Gastrocnemius medialis (tissue), 4 donors: ENCODE data around the gene PLSCR1.

Source experiments
- POLR2A ChIP-seq, 2 donors: fragments of 450-650 bp; IDR thresholded peaks; one replicate each; pipeline ENCODE4 v1.6.1; 2017; ENCODE audit warnings: antibody characterized with exemption in 2 of 2, mild to moderate bottlenecking in 2 of 2, moderate library complexity in 2 of 2
- TF ChIP-seq, protein P1 (sequence below), 5 experiments: fragments of 450-650 bp in 3 of 5; fragments of 200-600 bp in 2 of 5; sonication (generic) in 2 of 5; IDR thresholded peaks in 4 of 5; conservative IDR thresholded peaks in 1 of 5; 1 replicate in 4 of 5; 2 replicates in 1 of 5; pipeline ENCODE4 v1.5.1; 2016 to 2019; ENCODE audit warnings: antibody characterized with exemption in 5 of 5, mild to moderate bottlenecking in 3 of 5, moderate library complexity in 3 of 5

DNA sequence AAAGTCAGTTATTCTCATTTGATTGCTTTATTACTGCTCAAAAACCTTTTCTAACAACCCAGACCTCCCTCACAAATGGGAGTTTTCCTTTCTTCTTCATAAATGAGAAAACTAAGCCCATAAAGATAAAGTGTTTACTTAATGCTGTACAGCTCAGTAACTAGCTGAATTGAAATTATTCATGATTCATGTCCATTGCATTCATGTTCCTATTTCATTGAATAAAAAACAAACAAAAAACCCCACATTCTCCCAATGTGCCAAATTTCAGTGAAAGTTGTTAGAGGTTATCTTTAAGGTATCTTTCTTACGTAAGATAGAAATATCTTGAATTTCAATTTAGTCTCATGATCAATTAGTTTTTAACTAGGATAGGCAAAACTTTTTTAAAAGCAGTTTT lies 77.8 kb downstream of the PLSCR1 start:
- no peak for TF ChIP-seq POLR2A (IDR thresholded peaks at IDR 0.05)
- TF ChIP-seq, protein P1, sequence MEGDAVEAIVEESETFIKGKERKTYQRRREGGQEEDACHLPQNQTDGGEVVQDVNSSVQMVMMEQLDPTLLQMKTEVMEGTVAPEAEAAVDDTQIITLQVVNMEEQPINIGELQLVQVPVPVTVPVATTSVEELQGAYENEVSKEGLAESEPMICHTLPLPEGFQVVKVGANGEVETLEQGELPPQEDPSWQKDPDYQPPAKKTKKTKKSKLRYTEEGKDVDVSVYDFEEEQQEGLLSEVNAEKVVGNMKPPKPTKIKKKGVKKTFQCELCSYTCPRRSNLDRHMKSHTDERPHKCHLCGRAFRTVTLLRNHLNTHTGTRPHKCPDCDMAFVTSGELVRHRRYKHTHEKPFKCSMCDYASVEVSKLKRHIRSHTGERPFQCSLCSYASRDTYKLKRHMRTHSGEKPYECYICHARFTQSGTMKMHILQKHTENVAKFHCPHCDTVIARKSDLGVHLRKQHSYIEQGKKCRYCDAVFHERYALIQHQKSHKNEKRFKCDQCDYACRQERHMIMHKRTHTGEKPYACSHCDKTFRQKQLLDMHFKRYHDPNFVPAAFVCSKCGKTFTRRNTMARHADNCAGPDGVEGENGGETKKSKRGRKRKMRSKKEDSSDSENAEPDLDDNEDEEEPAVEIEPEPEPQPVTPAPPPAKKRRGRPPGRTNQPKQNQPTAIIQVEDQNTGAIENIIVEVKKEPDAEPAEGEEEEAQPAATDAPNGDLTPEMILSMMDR (IDR thresholded peaks at IDR 0.05 in 4 of 5, conservative IDR thresholded peaks at IDR 0.05 in 1 of 5): no peak
